Upper lobe of left lung (tissue), 4 donors: ENCODE results near the gene SYT9.

Source experiments
- CTCF ChIP-seq, 6 experiments: fragments of 450-650 bp in 4 of 6; fragments of 200-600 bp in 2 of 6; sonication (generic) in 2 of 6; IDR thresholded peaks; one replicate each; pipeline ENCODE4 v1.5.1; 2016 to 2019; ENCODE audit warnings: antibody characterized with exemption in 6 of 6
- EP300 ChIP-seq, 4 donors: sonication (generic); formaldehyde crosslinking; IDR thresholded peaks; one replicate each; pipeline ENCODE4 v1.5.1; 2017; ENCODE audit warnings: antibody characterized with exemption in 4 of 4, control low read depth in 2 of 4
- POLR2A ChIP-seq, 4 donors: fragments of 450-650 bp; IDR thresholded peaks; one replicate each; pipeline ENCODE4 v1.5.1; 2016 to 2017; ENCODE audit warnings: antibody characterized with exemption in 4 of 4, mild to moderate bottlenecking in 2 of 4
- POLR2AphosphoS5 ChIP-seq, 2 donors: sonication (generic); formaldehyde crosslinking; IDR thresholded peaks; one replicate each; pipeline ENCODE4 v1.5.1; 2017; ENCODE audit warnings: antibody characterized with exemption in 2 of 2

- TF ChIP-seq CTCF (IDR thresholded peaks at IDR 0.05), result no peak
- no peak for TF ChIP-seq POLR2A (IDR thresholded peaks at IDR 0.05)
- no peak for TF ChIP-seq POLR2AphosphoS5 (IDR thresholded peaks at IDR 0.05)
- no peak for TF ChIP-seq EP300 (IDR thresholded peaks at IDR 0.05)
These were observed 20.7 kb downstream of the SYT9 start for GRCh38 chr11:7272373-7272772.
